GM12872 (cell line): ENCODE data around the gene USP17L20.
"Not testable (repeated sequence)": the region's sequence is repeated elsewhere in the genome, so short reads cannot be mapped to it uniquely, and the experiment has no call there.

ENCODE experiments used
- TF ChIP-seq, protein P1 (sequence below): IDR thresholded peaks from 3 replicates; pipeline ENCODE4 v1.5.1; 2011; ENCODE audit warnings: low read depth, mild to moderate bottlenecking, low read length, moderate library complexity; ENCODE audit not compliant: insufficient read depth

The USP17L20 gene

DNA sequence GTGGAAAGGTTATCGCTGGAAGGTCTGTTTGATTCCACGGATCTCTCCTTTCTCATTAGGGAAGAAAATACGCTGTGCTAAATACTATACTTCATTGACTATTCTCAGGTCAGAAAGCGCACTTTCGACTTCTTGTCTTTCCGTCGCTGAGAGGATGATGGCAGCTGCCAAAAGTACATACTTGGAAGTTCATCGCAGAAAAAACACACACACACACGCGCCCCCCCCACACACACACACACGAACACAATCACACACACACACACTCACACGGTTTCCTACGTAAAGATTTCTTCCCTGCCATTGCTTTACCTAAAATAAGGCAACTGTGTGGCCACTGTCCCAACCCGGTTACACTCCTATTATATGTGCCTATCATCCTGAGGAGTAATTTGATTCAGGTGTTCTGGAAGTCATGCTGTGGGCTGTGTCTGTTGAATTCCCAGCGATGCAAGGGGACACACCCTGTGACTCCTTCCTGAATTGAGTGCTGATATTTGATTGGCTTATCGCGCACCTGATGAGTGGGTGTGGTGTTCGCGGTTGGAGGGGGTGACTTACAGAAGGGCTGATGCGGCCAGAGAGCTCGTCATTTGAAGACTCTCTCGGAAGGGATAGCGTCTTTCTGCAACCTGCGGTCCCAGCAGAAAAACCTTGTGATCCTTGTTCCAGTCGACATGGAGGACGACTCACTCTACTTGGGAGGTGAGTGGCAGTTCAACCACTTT, 9.8 kb upstream of the USP17L20 start, which contains the start of gene USP17L18:
Gene USP17L18, plus strand, starts transcription at position 678 of the 728 bp plus-strand sequence. Its CDS starts 0 bp downstream, at position 678.
- TF ChIP-seq, protein P1, sequence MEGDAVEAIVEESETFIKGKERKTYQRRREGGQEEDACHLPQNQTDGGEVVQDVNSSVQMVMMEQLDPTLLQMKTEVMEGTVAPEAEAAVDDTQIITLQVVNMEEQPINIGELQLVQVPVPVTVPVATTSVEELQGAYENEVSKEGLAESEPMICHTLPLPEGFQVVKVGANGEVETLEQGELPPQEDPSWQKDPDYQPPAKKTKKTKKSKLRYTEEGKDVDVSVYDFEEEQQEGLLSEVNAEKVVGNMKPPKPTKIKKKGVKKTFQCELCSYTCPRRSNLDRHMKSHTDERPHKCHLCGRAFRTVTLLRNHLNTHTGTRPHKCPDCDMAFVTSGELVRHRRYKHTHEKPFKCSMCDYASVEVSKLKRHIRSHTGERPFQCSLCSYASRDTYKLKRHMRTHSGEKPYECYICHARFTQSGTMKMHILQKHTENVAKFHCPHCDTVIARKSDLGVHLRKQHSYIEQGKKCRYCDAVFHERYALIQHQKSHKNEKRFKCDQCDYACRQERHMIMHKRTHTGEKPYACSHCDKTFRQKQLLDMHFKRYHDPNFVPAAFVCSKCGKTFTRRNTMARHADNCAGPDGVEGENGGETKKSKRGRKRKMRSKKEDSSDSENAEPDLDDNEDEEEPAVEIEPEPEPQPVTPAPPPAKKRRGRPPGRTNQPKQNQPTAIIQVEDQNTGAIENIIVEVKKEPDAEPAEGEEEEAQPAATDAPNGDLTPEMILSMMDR, result not testable (repeated sequence)

DNA sequence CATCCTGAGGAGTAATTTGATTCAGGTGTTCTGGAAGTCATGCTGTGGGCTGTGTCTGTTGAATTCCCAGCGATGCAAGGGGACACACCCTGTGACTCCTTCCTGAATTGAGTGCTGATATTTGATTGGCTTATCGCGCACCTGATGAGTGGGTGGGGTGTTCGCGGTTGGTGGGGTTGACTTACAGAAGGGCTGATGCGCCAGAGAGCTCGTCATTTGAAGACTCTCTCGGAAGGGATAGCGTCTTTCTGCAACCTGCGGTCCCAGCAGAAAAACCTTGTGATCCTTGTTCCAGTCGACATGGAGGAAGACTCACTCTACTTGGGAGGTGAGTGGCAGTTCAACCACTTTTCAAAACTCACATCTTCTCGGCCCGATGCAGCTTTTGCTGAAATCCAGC, 4.8 kb upstream of the USP17L20 start, which contains the start of gene USP17L19:
Gene USP17L19, plus strand, starts transcription at position 301 of the 400 bp plus-strand sequence. Its CDS starts 0 bp downstream, at position 301.
- TF ChIP-seq, protein P1, result not testable (repeated sequence)

DNA sequence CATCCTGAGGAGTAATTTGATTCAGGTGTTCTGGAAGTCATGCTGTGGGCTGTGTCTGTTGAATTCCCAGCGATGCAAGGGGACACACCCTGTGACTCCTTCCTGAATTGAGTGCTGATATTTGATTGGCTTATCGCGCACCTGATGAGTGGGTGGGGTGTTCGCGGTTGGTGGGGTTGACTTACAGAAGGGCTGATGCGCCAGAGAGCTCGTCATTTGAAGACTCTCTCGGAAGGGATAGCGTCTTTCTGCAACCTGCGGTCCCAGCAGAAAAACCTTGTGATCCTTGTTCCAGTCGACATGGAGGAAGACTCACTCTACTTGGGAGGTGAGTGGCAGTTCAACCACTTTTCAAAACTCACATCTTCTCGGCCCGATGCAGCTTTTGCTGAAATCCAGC, 4.6 kb downstream of the USP17L20 start, which contains the start of gene USP17L21:
Gene USP17L21, plus strand, starts transcription at position 301 of the 400 bp plus-strand sequence. Its CDS starts 0 bp downstream, at position 301.
- TF ChIP-seq, protein P1, result not testable (repeated sequence)

DNA sequence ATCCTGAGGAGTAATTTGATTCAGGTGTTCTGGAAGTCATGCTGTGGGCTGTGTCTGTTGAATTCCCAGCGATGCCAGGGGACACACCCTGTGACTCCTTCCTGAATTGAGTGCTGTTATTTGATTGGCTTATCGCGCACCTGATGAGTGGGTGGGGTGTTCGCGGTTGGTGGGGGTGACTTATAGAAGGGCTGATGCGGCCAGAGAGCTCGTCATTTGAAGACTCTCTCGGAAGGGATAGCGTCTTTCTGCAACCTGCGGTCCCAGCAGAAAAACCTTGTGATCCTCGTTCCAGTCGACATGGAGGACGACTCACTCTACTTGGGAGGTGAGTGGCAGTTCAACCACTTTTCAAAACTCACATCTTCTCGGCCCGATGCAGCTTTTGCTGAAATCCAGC, 9.4 kb downstream of the USP17L20 start, which contains the start of gene USP17L22:
Gene USP17L22, plus strand, starts transcription at position 301 of the 400 bp plus-strand sequence. Its CDS starts 0 bp downstream, at position 301.
- TF ChIP-seq, protein P1, result not testable (repeated sequence)
